HG03432 (cell line): ENCODE measurements around the gene ABCG1.
"Not testable (repeated sequence)": the region's sequence is repeated elsewhere in the genome, so short reads cannot be mapped to it uniquely, and the experiment has no call there.

Source experiments
- ATAC-seq: cut with Tn5 transposase; IDR thresholded peaks from one replicate; pipeline ENCODE4 v1.9.1; 2021; ENCODE audit warnings: mild to moderate bottlenecking, moderate library complexity; ENCODE audit not compliant: unreplicated experiment

ABCG1 gene

DNA sequence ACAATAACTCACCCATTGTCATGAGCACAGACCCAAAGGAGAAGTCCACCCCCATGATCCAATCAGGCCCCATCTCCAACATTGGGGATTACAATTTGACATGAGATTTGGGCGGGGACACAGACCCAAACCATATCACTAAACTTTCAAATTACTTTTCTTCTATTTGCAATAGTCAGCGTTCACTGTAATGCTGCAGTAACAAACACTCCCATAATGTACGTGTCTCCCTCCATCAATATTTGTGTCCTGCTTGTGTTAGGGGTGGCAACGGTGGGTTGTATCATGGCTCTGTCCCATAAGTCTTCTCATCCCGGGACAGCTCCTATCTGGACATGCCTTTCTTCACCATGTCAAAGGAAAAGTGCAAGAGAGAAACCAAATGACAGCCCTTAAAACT is 70.0 kb downstream of the ABCG1 start:
- no peak for ATAC-seq

GRCh38 chr21:42289926-42290325 is 71.0 kb downstream of the ABCG1 start:
- ATAC-seq: no peak

GRCh38 chr21:42290505-42290904 is 71.6 kb downstream of the ABCG1 start:
- no peak for ATAC-seq

DNA sequence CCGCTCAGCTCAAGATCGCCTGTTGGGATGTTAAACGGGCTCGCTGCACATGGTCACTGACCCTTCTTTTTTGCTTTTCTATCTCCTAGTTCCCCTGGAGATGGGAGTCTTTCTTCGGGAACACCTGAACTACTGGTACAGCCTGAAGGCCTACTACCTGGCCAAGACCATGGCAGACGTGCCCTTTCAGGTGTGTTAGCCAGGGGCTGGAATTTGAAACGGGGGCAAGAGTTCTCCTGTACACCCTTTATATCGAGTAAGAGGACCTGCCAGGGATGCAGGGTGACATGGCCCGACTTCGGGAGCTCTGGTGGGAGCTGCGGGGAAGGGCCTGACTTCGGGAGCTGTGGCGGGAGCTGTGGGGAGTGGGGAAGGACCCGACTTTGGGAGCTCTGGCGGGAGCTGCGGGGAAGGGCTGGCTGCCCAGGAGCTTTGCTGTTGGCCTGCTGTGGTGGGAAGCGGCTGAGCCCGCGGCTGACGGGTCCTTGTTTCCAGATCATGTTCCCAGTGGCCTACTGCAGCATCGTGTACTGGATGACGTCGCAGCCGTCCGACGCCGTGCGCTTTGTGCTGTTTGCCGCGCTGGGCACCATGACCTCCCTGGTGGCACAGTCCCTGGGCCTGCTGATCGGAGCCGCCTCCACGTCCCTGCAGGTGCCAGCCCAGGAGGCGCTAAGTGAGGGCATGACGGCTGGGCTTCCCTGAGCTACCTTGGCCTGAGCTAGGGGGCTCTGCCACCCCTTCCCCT is 72.2 kb downstream of the ABCG1 start:
- ATAC-seq: no peak

GRCh38 chr21:42291751-42292562 is 73.0 kb downstream of the ABCG1 start:
- no peak for ATAC-seq

DNA sequence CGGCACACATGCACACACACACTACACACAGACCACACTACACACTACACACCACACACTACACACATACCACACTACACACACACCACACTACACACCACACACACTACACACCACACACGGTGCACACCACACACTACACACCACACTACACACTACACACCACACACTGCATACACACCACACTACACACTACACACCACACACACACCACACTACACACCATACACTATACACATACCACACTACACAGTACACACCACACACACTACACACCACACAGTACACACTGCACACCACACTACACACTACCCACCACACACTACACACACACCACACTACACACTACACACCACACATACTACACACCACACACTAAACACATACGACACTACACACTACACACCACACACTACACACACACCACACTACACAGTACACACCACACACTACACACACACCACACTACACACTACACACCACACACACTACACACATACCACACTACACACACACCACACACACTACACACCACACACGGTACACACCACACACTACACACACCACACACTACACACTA is 73.7 kb downstream of the ABCG1 start:
- ATAC-seq: not testable (repeated sequence)

- no peak for ATAC-seq
These were observed 74.8 kb downstream of the ABCG1 start for GRCh38 chr21:42293649-42294272.

DNA sequence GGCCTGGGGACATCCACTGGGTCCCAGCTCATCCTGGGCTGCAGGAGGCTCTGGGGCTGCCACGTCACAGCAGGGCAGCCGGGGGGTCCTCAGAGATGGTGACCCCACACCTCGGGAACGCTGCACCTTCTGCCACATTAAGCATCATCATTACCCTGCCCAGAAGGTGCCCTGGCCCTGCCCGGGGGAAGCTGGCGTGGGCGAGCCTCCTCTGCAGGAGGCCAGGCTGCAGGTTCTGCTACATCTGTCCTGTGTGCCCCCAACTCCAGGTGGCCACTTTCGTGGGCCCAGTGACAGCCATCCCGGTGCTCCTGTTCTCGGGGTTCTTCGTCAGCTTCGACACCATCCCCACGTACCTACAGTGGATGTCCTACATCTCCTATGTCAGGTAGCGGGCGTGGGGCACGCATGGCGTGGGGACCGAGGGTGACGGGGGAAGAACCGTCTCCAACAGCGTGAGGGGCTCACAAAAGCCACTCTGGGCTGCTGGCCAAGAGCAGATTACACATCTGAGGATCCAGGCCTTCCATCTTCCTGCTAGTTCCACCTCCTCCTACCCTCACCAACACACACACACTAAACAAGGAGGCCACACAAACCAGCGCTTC is 75.4 kb downstream of the ABCG1 start:
- ATAC-seq: no peak

GRCh38 chr21:42295845-42296244 is 76.9 kb downstream of the ABCG1 start:
- ATAC-seq: no peak

DNA sequence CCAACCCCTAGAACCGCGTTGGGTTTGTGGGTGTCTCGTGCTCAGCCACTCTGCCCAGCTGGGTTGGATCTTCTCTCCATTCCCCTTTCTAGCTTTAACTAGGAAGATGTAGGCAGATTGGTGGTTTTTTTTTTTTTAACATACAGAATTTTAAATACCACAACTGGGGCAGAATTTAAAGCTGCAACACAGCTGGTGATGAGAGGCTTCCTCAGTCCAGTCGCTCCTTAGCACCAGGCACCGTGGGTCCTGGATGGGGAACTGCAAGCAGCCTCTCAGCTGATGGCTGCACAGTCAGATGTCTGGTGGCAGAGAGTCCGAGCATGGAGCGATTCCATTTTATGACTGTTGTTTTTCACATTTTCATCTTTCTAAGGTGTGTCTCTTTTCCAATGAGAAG is 77.6 kb downstream of the ABCG1 start:
- ATAC-seq: no peak

DNA sequence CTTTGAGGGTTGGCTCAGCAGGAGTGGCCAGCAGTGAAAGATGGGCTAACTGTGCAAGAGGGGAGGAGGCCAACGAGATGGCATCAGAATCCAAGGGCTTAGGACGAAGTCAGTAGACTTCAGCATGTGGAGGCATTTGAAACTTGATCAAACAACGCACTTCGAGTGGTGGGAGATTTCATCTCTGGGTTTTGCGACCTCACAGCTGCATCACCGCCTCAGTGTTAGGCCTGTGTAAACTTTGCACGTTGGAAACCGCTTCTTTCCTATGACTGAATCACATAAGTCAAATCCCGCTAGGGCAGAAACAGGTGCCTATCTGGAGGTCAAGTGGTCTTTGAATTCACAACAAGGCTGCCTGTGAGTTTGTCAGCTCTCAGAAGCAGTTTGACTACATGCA is 78.4 kb downstream of the ABCG1 start:
- ATAC-seq: no peak

DNA sequence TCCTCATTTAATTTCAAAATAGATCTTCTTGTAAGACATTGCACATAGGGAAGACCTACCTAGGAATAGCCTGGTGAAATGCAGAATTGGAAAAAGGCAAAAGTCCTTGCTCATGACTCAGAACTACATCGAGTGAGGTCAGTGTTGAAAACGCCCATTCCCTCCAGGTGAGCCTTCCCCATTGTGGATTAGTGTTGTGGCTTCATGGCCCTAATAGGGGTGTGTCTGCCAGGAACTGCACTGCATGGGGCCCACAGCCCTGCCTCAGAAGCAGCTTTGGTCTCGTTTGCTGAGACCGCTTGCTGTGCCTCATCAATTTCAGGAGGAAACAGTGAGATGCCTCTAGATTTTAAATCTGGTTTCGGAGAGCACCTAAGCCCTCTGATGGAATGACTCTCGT is 79.3 kb downstream of the ABCG1 start:
- ATAC-seq: no peak

GRCh38 chr21:42298657-42299056 is 79.7 kb downstream of the ABCG1 start:
- no peak for ATAC-seq

DNA sequence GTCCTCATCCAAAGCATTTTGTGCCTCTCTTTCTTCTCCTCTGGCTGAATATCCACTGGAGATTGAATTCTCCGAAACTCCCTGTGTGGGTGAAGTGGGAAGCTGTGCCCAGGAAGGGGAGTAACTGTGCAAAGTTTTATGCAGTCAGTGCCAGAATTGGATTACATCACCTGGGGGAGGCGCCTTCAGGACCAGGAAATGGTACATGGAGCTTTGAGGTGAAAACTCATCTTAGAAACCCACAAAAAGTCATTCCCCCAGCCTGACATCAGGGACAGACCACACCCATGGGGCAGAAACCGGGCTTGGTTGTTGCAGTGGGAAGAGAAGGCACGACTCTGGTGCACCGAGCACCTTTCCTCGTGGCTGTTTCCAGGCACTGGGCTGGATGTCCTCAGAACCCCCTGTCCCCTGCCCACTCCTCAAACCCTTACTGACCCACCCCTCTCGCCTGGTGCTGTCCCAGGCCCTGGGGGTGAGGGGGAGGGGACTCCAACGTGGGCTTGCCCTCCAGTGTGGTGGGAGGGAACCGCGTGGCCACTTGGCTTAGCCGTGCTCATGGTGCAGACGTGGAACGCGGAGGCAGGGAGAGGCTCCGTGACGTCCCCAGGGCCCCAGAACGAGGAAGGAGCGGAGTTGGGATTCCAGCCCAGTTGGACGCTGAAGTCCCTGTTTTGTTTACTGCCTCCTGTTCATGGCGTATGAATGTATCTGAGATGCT is 80.5 kb downstream of the ABCG1 start:
- ATAC-seq: no peak

DNA sequence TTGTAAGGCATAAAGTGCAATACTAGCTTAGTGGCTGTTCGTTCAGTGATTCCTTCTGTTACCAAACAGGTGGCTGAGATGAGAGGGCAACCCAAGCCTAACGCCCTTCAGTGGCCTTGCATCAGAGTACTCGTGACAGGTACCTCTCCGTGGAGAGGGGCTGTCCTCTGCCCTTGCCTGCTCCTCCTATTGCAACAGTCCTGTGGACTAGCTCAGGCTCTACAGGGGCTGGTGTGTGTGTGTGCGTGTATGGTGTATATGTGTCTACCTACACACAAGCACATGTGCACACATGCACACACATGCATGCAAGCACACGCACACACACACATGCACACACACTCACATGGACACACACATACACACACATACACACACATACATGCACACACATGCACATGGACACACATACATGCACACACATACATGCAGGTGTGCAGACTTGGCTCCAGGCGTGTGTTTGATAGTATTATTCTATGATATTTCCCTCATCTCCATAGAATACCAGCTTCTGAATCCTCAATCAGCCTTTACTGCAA is 81.2 kb downstream of the ABCG1 start:
- ATAC-seq: no peak

DNA sequence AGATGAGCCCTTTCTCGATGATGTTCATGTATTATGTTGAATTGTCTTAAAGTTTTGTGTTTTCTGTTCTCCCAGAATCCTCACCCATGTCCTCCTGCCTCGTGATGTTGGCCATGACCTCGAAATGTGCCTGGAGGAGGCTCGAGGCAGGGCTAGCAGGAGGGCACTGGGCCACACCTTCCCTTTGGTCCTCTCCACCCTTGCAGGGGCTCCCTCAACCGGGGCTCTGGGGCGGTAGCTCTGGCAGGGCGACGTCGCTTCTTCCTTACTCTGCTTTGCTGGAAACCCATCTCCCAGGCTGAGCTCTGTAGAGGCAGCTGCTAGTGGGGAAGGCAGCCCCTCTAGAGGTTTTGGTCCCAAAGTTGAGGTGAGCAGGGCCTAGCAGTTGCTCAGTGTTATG is 82.0 kb downstream of the ABCG1 start:
- ATAC-seq: no peak

- ATAC-seq: no peak
These were observed 82.6 kb downstream of the ABCG1 start for GRCh38 chr21:42301371-42302075.

GRCh38 chr21:42302076-42302650 is 83.2 kb downstream of the ABCG1 start:
- ATAC-seq: no peak

DNA sequence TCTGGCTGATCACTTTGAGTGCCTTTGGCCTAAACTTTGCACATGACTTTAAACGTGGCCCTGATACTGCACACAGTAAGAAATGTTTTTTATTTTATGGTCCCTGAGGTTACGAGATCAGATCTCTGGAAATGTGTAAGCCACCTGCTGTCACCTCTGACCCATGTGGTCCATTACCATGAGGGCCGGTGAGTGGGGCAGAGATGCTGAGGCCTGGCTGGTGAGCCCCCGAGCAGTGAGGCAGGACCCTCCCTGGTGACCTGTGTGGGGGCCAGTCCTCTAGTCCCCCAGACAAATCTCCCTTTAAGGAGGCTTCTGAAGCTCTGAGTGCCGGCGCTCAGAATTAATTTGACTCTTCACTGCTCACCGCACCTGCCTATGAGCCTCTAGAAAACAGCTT is 83.9 kb downstream of the ABCG1 start:
- ATAC-seq: no peak
